ENCODE data around the gene HMGB1. TPM values are rescaled to one million over a fixed set of nuclear protein-coding genes. Genes with fewer than 3 reads are reported as not detected.

HMGB1 gene
- total and polyA plus RNA-seq, 2 donors (not counting 1 experiment from before 2014, with no cell fraction given) = 145 to 267 TPM

DNA sequence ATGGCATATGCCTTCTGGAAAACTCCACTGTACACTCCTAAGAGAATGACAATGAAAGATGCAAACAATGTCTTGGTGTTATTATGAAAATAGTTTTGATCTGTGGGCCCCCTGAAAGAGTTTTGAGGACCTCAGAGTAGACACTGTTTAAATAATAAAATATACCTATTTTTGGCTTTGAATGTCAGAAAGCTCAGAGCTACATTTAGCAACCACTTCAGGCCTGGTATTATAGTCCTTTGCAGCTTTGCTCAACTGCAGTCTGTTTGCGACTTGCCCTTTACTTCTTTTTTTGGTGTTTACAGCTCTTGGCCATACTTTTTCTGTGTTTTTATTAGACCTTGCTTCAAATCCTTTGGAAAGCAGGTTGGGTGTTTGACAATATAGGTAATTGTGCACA is 49.3 kb downstream of the HMGB1 start:
- no peak for DNase-seq (ENCODE audit: low read depth in 2 of 2)
- Histone ChIP-seq H3K4me2 (ENCODE audit: extremely low read depth, insufficient read depth, low read length) (no peak overlapping the region), H2AFZ (ENCODE audit: low read length) (no peak overlapping the region), H3K27me3 (ENCODE audit: control insufficient read depth, insufficient read depth, low read length) (no peaks in the 10 kb centered on the region), H3K9ac (ENCODE audit: insufficient read depth, low read length) (no peak overlapping the region), H3K79me2 (ENCODE audit: control insufficient read depth, insufficient read depth, low read length) (no peaks in the 10 kb centered on the region), H3K4me3 (replicated peaks in 1 of 4; ENCODE audit: control extremely low read depth in 1 of 4, insufficient read depth in 1 of 4, low read depth in 3 of 4, low read length in 4 of 4) (no peak overlapping the region), H3K27ac (ENCODE audit: insufficient read depth, low read length) (no peak overlapping the region), H4K20me1 (ENCODE audit: control insufficient read depth, extremely low read depth, insufficient read depth, low read length) (no peaks in the 10 kb centered on the region), H3K4me1 (ENCODE audit: control insufficient read depth, extremely low read depth, insufficient read depth, low read length) (peaks cover 3% of the 10 kb centered on the region), H3K9me3 (ENCODE audit: control insufficient read depth, insufficient read depth, low read depth, low read length) (no peaks in the 10 kb centered on the region), H3K36me3 (ENCODE audit: control insufficient read depth, insufficient read depth, low read length) (no peaks in the 10 kb centered on the region)
- TF ChIP-seq, protein P1, sequence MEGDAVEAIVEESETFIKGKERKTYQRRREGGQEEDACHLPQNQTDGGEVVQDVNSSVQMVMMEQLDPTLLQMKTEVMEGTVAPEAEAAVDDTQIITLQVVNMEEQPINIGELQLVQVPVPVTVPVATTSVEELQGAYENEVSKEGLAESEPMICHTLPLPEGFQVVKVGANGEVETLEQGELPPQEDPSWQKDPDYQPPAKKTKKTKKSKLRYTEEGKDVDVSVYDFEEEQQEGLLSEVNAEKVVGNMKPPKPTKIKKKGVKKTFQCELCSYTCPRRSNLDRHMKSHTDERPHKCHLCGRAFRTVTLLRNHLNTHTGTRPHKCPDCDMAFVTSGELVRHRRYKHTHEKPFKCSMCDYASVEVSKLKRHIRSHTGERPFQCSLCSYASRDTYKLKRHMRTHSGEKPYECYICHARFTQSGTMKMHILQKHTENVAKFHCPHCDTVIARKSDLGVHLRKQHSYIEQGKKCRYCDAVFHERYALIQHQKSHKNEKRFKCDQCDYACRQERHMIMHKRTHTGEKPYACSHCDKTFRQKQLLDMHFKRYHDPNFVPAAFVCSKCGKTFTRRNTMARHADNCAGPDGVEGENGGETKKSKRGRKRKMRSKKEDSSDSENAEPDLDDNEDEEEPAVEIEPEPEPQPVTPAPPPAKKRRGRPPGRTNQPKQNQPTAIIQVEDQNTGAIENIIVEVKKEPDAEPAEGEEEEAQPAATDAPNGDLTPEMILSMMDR (conservative IDR thresholded peaks at IDR 0.05 in 1 of 2, IDR thresholded peaks at IDR 0.05 in 1 of 2; ENCODE audit: low read depth in 1 of 2, low read length in 2 of 2) = no peak
- TF ChIP-seq EZH2 (IDR thresholded peaks at IDR 0.05; ENCODE audit: low read length, missing control alignments) = no peak

DNA sequence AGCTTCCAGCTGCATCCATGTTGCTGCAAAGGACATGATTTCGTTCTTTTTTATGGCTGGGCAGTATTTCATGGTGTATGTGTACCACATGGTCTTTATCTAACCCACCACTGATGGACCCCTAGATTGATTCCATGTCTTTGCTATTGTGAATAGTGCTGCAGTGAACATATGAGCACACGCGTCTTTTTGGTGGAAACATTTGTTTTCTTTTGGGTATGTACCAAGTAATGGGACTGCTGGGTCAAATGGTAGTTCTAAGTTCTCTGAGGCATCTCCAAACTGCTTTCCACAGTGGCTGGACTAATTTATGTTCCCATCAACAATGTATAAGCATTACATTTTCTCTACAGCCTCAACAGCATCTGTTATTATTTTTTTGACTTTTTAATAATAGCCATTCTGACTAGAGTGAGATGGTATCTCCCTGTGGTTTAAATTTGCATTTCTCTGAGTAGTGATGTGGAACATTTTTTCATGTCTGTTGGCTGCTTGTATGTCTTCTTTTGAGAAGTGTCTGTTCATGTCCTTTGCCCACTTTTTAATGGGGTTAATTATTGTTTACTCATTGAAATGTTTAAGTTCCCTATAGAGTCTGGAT is 50.2 kb downstream of the HMGB1 start:
- Histone ChIP-seq H4K20me1 (ENCODE audit: control insufficient read depth, extremely low read depth, insufficient read depth, low read length) (no peaks in the 10 kb centered on the region), H3K4me1 (ENCODE audit: control insufficient read depth, extremely low read depth, insufficient read depth, low read length) (no peaks in the 10 kb centered on the region), H3K79me2 (ENCODE audit: control insufficient read depth, insufficient read depth, low read length) (no peaks in the 10 kb centered on the region), H3K4me2 (ENCODE audit: extremely low read depth, insufficient read depth, low read length) (no peak overlapping the region), H3K36me3 (ENCODE audit: control insufficient read depth, insufficient read depth, low read length) (no peaks in the 10 kb centered on the region), H3K9me3 (ENCODE audit: control insufficient read depth, insufficient read depth, low read depth, low read length) (no peaks in the 10 kb centered on the region), H3K4me3 (replicated peaks in 1 of 4; ENCODE audit: control extremely low read depth in 1 of 4, insufficient read depth in 1 of 4, low read depth in 3 of 4, low read length in 4 of 4) (no peak overlapping the region), H3K9ac (ENCODE audit: insufficient read depth, low read length) (no peak overlapping the region), H3K27ac (ENCODE audit: insufficient read depth, low read length) (no peak overlapping the region), H2AFZ (ENCODE audit: low read length) (no peak overlapping the region), H3K27me3 (ENCODE audit: control insufficient read depth, insufficient read depth, low read length) (no peaks in the 10 kb centered on the region)
- peak in 1 of 2 donors; percentile 28 for DNase-seq (ENCODE audit: low read depth in 2 of 2)
- TF ChIP-seq, protein P1 (conservative IDR thresholded peaks at IDR 0.05 in 1 of 2, IDR thresholded peaks at IDR 0.05 in 1 of 2; ENCODE audit: low read depth in 1 of 2, low read length in 2 of 2) = no peak
- TF ChIP-seq EZH2 (IDR thresholded peaks at IDR 0.05; ENCODE audit: low read length, missing control alignments) = no peak

DNA sequence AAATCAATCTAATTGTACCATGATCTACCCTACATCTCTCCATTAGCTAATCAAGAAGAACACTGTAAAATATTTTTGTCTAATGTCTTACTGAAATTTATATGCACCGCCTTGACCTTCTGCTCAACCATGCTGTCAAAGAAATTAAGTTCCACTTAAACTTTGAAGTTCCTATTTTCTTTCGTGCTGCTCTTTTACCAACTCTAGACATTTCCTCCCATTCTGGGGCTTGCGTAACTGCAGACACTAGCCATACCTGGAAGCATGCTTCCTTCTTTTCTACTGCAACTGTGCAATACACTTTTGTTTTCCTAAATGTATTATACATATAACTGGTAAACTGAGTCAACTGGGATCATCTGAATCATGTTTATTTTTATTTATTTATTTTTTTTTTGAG is 51.9 kb downstream of the HMGB1 start:
- no peak for TF ChIP-seq EZH2 (IDR thresholded peaks at IDR 0.05; ENCODE audit: low read length, missing control alignments)
- TF ChIP-seq, protein P1 (conservative IDR thresholded peaks at IDR 0.05 in 1 of 2, IDR thresholded peaks at IDR 0.05 in 1 of 2; ENCODE audit: low read depth in 1 of 2, low read length in 2 of 2) = no peak
- Histone ChIP-seq H3K9me3 (ENCODE audit: control insufficient read depth, insufficient read depth, low read depth, low read length) (no peaks in the 10 kb centered on the region), H3K9ac (ENCODE audit: insufficient read depth, low read length) (no peak overlapping the region), H3K4me1 (ENCODE audit: control insufficient read depth, extremely low read depth, insufficient read depth, low read length) (no peaks in the 10 kb centered on the region), H3K36me3 (ENCODE audit: control insufficient read depth, insufficient read depth, low read length) (no peaks in the 10 kb centered on the region), H3K27me3 (ENCODE audit: control insufficient read depth, insufficient read depth, low read length) (no peaks in the 10 kb centered on the region), H3K27ac (ENCODE audit: insufficient read depth, low read length) (no peak overlapping the region), H4K20me1 (ENCODE audit: control insufficient read depth, extremely low read depth, insufficient read depth, low read length) (no peaks in the 10 kb centered on the region), H3K4me2 (ENCODE audit: extremely low read depth, insufficient read depth, low read length) (no peak overlapping the region), H3K79me2 (ENCODE audit: control insufficient read depth, insufficient read depth, low read length) (no peaks in the 10 kb centered on the region), H3K4me3 (replicated peaks in 1 of 4; ENCODE audit: control extremely low read depth in 1 of 4, insufficient read depth in 1 of 4, low read depth in 3 of 4, low read length in 4 of 4) (no peak overlapping the region), H2AFZ (ENCODE audit: low read length) (no peak overlapping the region)
- no peak for DNase-seq (ENCODE audit: low read depth in 2 of 2)

All from fibroblast of lung (primary cell).